Psoas muscle (tissue), 8 donors: ENCODE results near the gene CACNA2D1. TPM values are rescaled to one million over a fixed set of nuclear protein-coding genes. Genes with fewer than 3 reads are reported as not detected.

ENCODE experiments used
- ATAC-seq, 4 donors: fragments of 200-7000 bp; cut with Tn5 transposase; one replicate each; pipeline ENCODE4 v1.9.1; 2020; ENCODE audit warnings: moderate library complexity in 3 of 4, mild to moderate bottlenecking in 2 of 4
- DNase-seq, 2 donors: peaks; one replicate each; pipeline ENCODE4 v3.0.0-alpha.2; 2020
- H3K27ac ChIP-seq: fragments of 200-600 bp; one replicate; pipeline ENCODE4 v1.8.0; 2022
- H3K27me3 ChIP-seq, 3 donors: fragments of 200-600 bp in 1 of 3; one replicate each; pipeline versions ENCODE4 v1.6.1 to v1.8.0; 2013 to 2022; ENCODE audit warnings: low read length in 2 of 3, mild to moderate bottlenecking in 2 of 3, moderate library complexity in 1 of 3; ENCODE audit not compliant: insufficient read depth in 3 of 3
- H3K36me3 ChIP-seq, 2 donors: fragments of 200-600 bp in 1 of 2; one replicate each; pipeline versions ENCODE4 v1.6.1 to v1.8.0; 2013 to 2022; ENCODE audit warnings: low read depth in 1 of 2, mild to moderate bottlenecking in 1 of 2, moderate library complexity in 1 of 2; ENCODE audit not compliant: insufficient read depth in 1 of 2
- H3K4me1 ChIP-seq: fragments of 200-600 bp; one replicate; pipeline ENCODE4 v1.8.0; 2022
- H3K4me3 ChIP-seq: fragments of 200-600 bp; one replicate; pipeline ENCODE4 v1.8.0; 2022; ENCODE audit warnings: mild to moderate bottlenecking
- H3K9me3 ChIP-seq: fragments of 200-600 bp; one replicate; pipeline ENCODE4 v1.8.0; 2022
- CTCF ChIP-seq: fragments of 200-600 bp; IDR thresholded peaks from one replicate; pipeline ENCODE4 v1.8.0; 2022; ENCODE audit warnings: antibody characterized with exemption
- WGBS, 3 donors: extraction: QIAGEN DNeasy Blood & Tissue Kit; methylation state at CpG; one replicate each; pipeline versions ENCODE4 v1.1.6 to v1.1.7; 2013; 5-methylcytosine and 5-hydroxymethylcytosine counted together
- intact Hi-C, 2 donors: fragments of 100-400 bp; cut with DNase I; formaldehyde crosslinking; loops; one replicate each; pipeline versions ENCODE4 v1.11.0 to v1.14.2; 2022
- polyA plus RNA-seq, 3 donors: library from polyadenylated mRNA; stranded (reverse); fragments of 200-250 nt; gene quantifications; one replicate each; pipeline ENCODE4 v1.2.3, GENCODE V29; 2013
- total RNA-seq, 4 donors: library from RNA; stranded (reverse); fragmentation: NEBNext Ultra II Directional in 2 of 4; extraction: Animal tissue kit (Norgen Biotek cat#: 25700) in 2 of 4; gene quantifications; one replicate each; pipeline versions ENCODE4 v1.2.1 to v1.2.4, GENCODE V29; 2021 to 2023
- donor health status: healthy with polysubstance abuse.
- donor health status: DM: no; HTN: no; CAD: no; lungs with moderate emphysema.
- donor health status: Bipolar disorder and iron deficiency.
- donor health status: healthy.
- donor health status: DM: yes; HTN: yes; CAD: no.
- donor health status: DM: no; HTN: no; CAD: no.
- donor health status: DM: no; HTN: no; CAD: no.
- donor health status: DM: yes; HTN: yes; CAD: no.

CACNA2D1 gene
- total and polyA plus RNA-seq, 7 donors, result 10.2 to 167 (median 97.5) TPM

- Histone ChIP-seq H3K4me1 (peaks cover 33% of the 10 kb centered on the region), H3K4me3 (no peak overlapping the region), H3K27me3 (no peaks in the 10 kb centered on the region), H3K9me3 (no peaks in the 10 kb centered on the region), H3K27ac (no peak overlapping the region), H3K36me3 (no peaks in the 10 kb centered on the region)
- ATAC-seq (no peak), DNase-seq (no peak)
- TF ChIP-seq CTCF, result no peak
- intact Hi-C loops, result no loop called here
Observed at GRCh38 chr7:82274681-82275080, 168.9 kb downstream of the CACNA2D1 start.

GRCh38 chr7:82273886-82274285 lies 169.7 kb downstream of the CACNA2D1 start:
- ATAC-seq (peak in 1 of 4 donors; percentile 38), DNase-seq (no peak)
- no peak for TF ChIP-seq CTCF
- Histone ChIP-seq H3K27me3 (no peaks in the 10 kb centered on the region), H3K9me3 (no peaks in the 10 kb centered on the region), H3K4me1 (peaks cover 40% of the 10 kb centered on the region), H3K27ac (no peak overlapping the region), H3K4me3 (no peak overlapping the region), H3K36me3 (no peaks in the 10 kb centered on the region)
- WGBS, 3 donors, result 40 to 53% (median 50%) methylated on average over 3 of the region's 3 CpGs
- intact Hi-C loops, result no loop called here

- TF ChIP-seq CTCF, result no peak
- DNase-seq, result no peak
- no peak for ATAC-seq
- 82 to 88% (median 84%) methylated on average over 1 of the region's 1 CpG for WGBS, 3 donors
- no peaks in the 10 kb centered on the region for H3K9me3 ChIP-seq
- H3K4me3 ChIP-seq, result no peak overlapping the region
- H3K27ac ChIP-seq, result peak overlapping the region; percentile 17
- H3K4me1 ChIP-seq, result peaks cover 59% of the 10 kb centered on the region
- H3K36me3 ChIP-seq, result no peaks in the 10 kb centered on the region
- no peaks in the 10 kb centered on the region for H3K27me3 ChIP-seq
- intact Hi-C loops, result no loop called here
Observed at GRCh38 chr7:82270870-82271269, 172.7 kb downstream of the CACNA2D1 start.

GRCh38 chr7:82268632-82269031 lies 174.9 kb downstream of the CACNA2D1 start:
- Histone ChIP-seq H3K4me1 (peaks cover 60% of the 10 kb centered on the region), H3K9me3 (no peaks in the 10 kb centered on the region), H3K27ac (no peak overlapping the region), H3K27me3 (no peaks in the 10 kb centered on the region), H3K36me3 (no peaks in the 10 kb centered on the region), H3K4me3 (no peak overlapping the region)
- WGBS, 3 donors, result 13 to 21% (median 20%) methylated on average over 1 of the region's 1 CpG
- DNase-seq (no peak), ATAC-seq (no peak)
- intact Hi-C loops, result no loop called here
- no peak for TF ChIP-seq CTCF

- no peaks in the 10 kb centered on the region for H3K9me3 ChIP-seq
- intact Hi-C loops, result no loop called here
- no peak overlapping the region for H3K4me3 ChIP-seq
- H3K27me3 ChIP-seq, result no peaks in the 10 kb centered on the region
- H3K36me3 ChIP-seq, result no peaks in the 10 kb centered on the region
- DNase-seq, result no peak
- ATAC-seq, result no peak
- H3K4me1 ChIP-seq, result peaks cover 45% of the 10 kb centered on the region
- no peak for TF ChIP-seq CTCF
- peak overlapping the region; percentile 17 for H3K27ac ChIP-seq
Observed at GRCh38 chr7:82266081-82266480, 177.5 kb downstream of the CACNA2D1 start.
